ENCODE measurements around the gene FGF14.

The FGF14 gene

DNA sequence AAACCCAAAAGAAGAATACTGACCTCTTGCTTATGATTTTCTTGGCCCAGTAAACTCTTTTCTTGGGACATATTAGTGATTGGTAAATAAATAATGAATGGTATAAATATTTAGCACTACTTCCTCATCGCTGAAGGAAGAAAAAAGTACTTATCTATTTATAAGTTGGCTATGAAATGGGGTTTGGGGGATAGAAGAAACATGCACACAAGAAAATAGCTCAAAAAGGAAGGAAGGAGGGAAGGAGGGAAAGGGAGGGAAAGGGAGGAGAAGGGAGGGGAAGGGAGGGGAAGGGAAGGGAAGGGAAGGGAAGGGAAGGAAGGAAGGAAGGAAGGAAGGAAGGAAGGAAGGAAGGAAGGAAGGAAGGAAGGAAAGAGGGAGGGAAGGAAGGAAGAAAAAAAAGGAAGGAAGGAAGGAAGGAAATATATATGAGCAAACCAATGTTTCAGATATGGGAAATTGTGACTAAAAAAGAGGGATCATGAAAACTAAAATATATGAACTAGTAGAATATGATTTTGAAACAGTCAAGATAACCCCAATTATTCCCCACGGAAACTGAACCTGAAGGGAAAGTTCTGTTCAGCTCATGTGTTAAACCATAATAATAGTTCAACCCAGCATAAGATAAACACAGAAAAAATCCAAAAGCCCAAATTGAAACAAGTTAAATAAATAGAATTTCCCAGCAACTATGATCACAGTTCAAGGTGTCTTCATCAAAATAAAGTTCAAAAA is 75.3 kb downstream of the FGF14 start:
- Mint-ChIP-seq H3K36me3 (ENCODE audit: low read depth) (no peaks in the 10 kb centered on the region), H3K4me3 (no peak overlapping the region), H3K9me3 (no peaks in the 10 kb centered on the region), H3K4me1 (no peaks in the 10 kb centered on the region), H3K27me3 (ENCODE audit: low read depth) (no peaks in the 10 kb centered on the region), H3K27ac (no peak overlapping the region)
- TF ChIP-seq, protein P1, sequence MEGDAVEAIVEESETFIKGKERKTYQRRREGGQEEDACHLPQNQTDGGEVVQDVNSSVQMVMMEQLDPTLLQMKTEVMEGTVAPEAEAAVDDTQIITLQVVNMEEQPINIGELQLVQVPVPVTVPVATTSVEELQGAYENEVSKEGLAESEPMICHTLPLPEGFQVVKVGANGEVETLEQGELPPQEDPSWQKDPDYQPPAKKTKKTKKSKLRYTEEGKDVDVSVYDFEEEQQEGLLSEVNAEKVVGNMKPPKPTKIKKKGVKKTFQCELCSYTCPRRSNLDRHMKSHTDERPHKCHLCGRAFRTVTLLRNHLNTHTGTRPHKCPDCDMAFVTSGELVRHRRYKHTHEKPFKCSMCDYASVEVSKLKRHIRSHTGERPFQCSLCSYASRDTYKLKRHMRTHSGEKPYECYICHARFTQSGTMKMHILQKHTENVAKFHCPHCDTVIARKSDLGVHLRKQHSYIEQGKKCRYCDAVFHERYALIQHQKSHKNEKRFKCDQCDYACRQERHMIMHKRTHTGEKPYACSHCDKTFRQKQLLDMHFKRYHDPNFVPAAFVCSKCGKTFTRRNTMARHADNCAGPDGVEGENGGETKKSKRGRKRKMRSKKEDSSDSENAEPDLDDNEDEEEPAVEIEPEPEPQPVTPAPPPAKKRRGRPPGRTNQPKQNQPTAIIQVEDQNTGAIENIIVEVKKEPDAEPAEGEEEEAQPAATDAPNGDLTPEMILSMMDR (IDR thresholded peaks at IDR 0.05; ENCODE audit: unreplicated experiment in 3 of 3): no peak

GRCh38 chr13:102325321-102325720 is 76.5 kb downstream of the FGF14 start:
- no peaks in the 10 kb centered on the region for H3K4me1 Mint-ChIP-seq
- H3K4me3 Mint-ChIP-seq: no peak overlapping the region
- H3K36me3 Mint-ChIP-seq (ENCODE audit: low read depth): no peaks in the 10 kb centered on the region
- H3K9me3 Mint-ChIP-seq: no peaks in the 10 kb centered on the region
- H3K27me3 Mint-ChIP-seq (ENCODE audit: low read depth): no peaks in the 10 kb centered on the region
- H3K27ac Mint-ChIP-seq: no peak overlapping the region
- TF ChIP-seq, protein P1 (IDR thresholded peaks at IDR 0.05; ENCODE audit: unreplicated experiment in 3 of 3): no peak

DNA sequence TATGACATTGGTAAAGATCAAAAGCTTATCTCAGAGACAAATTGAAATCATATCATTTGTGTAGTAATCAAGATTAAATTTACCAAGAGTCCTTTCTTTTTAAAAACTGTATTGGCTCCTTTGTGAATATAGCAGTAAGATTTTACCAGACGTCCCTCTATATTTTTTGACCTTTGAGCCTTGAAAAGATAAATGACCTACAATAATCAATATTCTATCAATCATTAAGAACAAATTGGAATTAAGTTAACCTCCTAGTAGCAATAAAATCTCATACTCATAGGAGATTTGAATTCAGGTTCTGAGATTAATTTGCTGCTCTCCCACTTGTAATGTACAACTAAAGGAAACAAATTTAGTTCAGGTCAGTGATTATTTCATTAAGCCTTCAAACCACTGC is 78.3 kb downstream of the FGF14 start:
- no peaks in the 10 kb centered on the region for H3K4me1 Mint-ChIP-seq
- TF ChIP-seq, protein P1 (IDR thresholded peaks at IDR 0.05; ENCODE audit: unreplicated experiment in 3 of 3): no peak
- no peak overlapping the region for H3K27ac Mint-ChIP-seq
- no peaks in the 10 kb centered on the region for H3K27me3 Mint-ChIP-seq (ENCODE audit: low read depth)
- H3K9me3 Mint-ChIP-seq: no peaks in the 10 kb centered on the region
- H3K4me3 Mint-ChIP-seq: no peak overlapping the region
- H3K36me3 Mint-ChIP-seq (ENCODE audit: low read depth): no peaks in the 10 kb centered on the region

DNA sequence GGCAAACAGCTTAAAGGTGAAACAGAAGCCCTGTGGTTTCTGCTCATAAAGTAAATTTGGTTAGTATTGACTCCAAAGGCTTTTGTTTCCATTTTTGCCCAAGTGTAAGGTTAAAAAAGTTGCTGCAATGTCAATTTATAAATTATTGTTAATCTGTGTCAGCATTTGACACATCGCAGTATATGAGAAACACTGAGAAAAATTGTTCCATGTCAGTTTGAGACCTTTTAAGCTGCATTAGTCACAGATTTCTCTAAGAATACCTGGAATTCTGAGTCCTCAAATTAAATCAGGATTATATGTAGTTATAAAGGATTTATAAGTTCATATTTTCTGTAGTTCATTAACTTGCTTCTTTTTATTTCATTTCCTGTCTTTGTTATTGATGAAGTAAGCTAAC is 78.8 kb downstream of the FGF14 start:
- no peaks in the 10 kb centered on the region for H3K27me3 Mint-ChIP-seq (ENCODE audit: low read depth)
- no peak overlapping the region for H3K27ac Mint-ChIP-seq
- H3K4me3 Mint-ChIP-seq: no peak overlapping the region
- TF ChIP-seq, protein P1 (IDR thresholded peaks at IDR 0.05; ENCODE audit: unreplicated experiment in 3 of 3): no peak
- H3K36me3 Mint-ChIP-seq (ENCODE audit: low read depth): no peaks in the 10 kb centered on the region
- H3K4me1 Mint-ChIP-seq: no peaks in the 10 kb centered on the region
- no peaks in the 10 kb centered on the region for H3K9me3 Mint-ChIP-seq

GRCh38 chr13:102322211-102322610 is 79.6 kb downstream of the FGF14 start:
- Mint-ChIP-seq H3K4me1 (peaks cover 5% of the 10 kb centered on the region), H3K27me3 (ENCODE audit: low read depth) (no peaks in the 10 kb centered on the region), H3K27ac (no peak overlapping the region), H3K36me3 (ENCODE audit: low read depth) (no peaks in the 10 kb centered on the region), H3K4me3 (no peak overlapping the region), H3K9me3 (no peaks in the 10 kb centered on the region)
- TF ChIP-seq, protein P1 (IDR thresholded peaks at IDR 0.05; ENCODE audit: unreplicated experiment in 3 of 3): no peak

DNA sequence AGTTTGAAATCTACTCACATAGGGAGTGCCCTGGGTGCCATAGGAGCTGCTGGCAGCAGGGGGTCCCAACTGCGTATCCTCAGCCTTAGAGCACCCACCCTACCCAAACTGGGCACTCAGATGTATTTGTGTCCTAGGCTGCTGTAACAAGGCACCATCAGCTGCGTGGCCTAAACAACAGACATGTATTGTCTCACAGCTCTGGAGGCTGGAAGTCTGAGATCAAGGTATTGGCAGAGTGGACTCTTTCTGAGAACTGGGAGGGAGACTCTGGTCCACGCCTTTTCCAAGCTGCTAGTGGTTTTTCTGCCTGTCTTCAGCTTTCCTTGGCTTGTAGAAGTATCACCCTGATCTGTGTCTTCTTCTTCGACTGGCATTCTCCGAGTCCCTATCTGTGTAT is 83.6 kb downstream of the FGF14 start:
- Mint-ChIP-seq H3K27me3 (ENCODE audit: low read depth) (no peaks in the 10 kb centered on the region), H3K36me3 (ENCODE audit: low read depth) (no peaks in the 10 kb centered on the region), H3K27ac (no peak overlapping the region), H3K4me1 (peaks cover 5% of the 10 kb centered on the region), H3K4me3 (no peak overlapping the region), H3K9me3 (no peaks in the 10 kb centered on the region)
- TF ChIP-seq, protein P1 (IDR thresholded peaks at IDR 0.05; ENCODE audit: unreplicated experiment in 3 of 3): no peak

Measured in nephron (organoid).